ENCODE measurements around the gene OR2V2.
"Not testable (repeated sequence)": the region's sequence is repeated elsewhere in the genome, so short reads cannot be mapped to it uniquely, and the experiment has no call there.

DNA sequence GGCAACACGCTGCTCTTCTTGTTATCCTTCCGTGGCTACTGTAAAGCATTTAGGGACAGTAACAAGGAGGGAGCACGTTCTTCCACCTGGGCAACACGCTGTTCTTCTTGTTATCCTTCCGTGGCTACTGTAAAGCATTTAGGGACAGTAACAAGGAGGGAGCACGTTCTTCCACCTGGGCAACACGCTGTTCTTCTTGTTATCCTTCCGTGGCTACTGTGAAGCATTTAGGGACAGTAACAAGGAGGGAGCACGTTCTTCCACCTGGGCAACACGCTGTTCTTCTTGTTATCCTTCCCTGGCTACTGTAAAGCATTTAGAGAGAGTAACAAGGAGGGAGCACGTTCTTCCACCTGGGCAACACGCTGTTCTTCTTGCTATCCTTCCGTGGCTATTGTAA lies 33.8 kb upstream of the OR2V2 start:
- TF ChIP-seq TAF1 (IDR thresholded peaks at IDR 0.05; ENCODE audit: borderline replicate concordance, low read depth, low read length); POLR2AphosphoS5 (IDR thresholded peaks at IDR 0.05; ENCODE audit: low read depth, low read length); EZH2phosphoT487 (IDR thresholded peaks at IDR 0.05; ENCODE audit: borderline replicate concordance, low read depth); EP300 (IDR thresholded peaks at IDR 0.05; ENCODE audit: borderline replicate concordance in 1 of 2, low read depth in 1 of 2, low read length in 1 of 2); GABPA (IDR thresholded peaks at IDR 0.05; ENCODE audit: low read depth); RCOR1 (IDR thresholded peaks at IDR 0.05; ENCODE audit: low read length); SMC3 (IDR thresholded peaks at IDR 0.05; ENCODE audit: low read depth, low read length): not testable (repeated sequence)
- TF ChIP-seq, protein P1, sequence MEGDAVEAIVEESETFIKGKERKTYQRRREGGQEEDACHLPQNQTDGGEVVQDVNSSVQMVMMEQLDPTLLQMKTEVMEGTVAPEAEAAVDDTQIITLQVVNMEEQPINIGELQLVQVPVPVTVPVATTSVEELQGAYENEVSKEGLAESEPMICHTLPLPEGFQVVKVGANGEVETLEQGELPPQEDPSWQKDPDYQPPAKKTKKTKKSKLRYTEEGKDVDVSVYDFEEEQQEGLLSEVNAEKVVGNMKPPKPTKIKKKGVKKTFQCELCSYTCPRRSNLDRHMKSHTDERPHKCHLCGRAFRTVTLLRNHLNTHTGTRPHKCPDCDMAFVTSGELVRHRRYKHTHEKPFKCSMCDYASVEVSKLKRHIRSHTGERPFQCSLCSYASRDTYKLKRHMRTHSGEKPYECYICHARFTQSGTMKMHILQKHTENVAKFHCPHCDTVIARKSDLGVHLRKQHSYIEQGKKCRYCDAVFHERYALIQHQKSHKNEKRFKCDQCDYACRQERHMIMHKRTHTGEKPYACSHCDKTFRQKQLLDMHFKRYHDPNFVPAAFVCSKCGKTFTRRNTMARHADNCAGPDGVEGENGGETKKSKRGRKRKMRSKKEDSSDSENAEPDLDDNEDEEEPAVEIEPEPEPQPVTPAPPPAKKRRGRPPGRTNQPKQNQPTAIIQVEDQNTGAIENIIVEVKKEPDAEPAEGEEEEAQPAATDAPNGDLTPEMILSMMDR (IDR thresholded peaks at IDR 0.05), result not testable (repeated sequence)
- TF ChIP-seq, protein P2, sequence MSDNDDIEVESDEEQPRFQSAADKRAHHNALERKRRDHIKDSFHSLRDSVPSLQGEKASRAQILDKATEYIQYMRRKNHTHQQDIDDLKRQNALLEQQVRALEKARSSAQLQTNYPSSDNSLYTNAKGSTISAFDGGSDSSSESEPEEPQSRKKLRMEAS (IDR thresholded peaks at IDR 0.05; ENCODE audit: low read depth), result not testable (repeated sequence)
- TF ChIP-seq, protein P3, sequence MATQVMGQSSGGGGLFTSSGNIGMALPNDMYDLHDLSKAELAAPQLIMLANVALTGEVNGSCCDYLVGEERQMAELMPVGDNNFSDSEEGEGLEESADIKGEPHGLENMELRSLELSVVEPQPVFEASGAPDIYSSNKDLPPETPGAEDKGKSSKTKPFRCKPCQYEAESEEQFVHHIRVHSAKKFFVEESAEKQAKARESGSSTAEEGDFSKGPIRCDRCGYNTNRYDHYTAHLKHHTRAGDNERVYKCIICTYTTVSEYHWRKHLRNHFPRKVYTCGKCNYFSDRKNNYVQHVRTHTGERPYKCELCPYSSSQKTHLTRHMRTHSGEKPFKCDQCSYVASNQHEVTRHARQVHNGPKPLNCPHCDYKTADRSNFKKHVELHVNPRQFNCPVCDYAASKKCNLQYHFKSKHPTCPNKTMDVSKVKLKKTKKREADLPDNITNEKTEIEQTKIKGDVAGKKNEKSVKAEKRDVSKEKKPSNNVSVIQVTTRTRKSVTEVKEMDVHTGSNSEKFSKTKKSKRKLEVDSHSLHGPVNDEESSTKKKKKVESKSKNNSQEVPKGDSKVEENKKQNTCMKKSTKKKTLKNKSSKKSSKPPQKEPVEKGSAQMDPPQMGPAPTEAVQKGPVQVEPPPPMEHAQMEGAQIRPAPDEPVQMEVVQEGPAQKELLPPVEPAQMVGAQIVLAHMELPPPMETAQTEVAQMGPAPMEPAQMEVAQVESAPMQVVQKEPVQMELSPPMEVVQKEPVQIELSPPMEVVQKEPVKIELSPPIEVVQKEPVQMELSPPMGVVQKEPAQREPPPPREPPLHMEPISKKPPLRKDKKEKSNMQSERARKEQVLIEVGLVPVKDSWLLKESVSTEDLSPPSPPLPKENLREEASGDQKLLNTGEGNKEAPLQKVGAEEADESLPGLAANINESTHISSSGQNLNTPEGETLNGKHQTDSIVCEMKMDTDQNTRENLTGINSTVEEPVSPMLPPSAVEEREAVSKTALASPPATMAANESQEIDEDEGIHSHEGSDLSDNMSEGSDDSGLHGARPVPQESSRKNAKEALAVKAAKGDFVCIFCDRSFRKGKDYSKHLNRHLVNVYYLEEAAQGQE (IDR thresholded peaks at IDR 0.05; ENCODE audit: low read depth, low read length), result not testable (repeated sequence)
- TF ChIP-seq, protein P4, sequence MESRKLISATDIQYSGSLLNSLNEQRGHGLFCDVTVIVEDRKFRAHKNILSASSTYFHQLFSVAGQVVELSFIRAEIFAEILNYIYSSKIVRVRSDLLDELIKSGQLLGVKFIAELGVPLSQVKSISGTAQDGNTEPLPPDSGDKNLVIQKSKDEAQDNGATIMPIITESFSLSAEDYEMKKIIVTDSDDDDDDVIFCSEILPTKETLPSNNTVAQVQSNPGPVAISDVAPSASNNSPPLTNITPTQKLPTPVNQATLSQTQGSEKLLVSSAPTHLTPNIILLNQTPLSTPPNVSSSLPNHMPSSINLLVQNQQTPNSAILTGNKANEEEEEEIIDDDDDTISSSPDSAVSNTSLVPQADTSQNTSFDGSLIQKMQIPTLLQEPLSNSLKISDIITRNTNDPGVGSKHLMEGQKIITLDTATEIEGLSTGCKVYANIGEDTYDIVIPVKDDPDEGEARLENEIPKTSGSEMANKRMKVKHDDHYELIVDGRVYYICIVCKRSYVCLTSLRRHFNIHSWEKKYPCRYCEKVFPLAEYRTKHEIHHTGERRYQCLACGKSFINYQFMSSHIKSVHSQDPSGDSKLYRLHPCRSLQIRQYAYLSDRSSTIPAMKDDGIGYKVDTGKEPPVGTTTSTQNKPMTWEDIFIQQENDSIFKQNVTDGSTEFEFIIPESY (IDR thresholded peaks at IDR 0.05; ENCODE audit: borderline replicate concordance, low read depth), result not testable (repeated sequence)
- TF ChIP-seq, protein P5, sequence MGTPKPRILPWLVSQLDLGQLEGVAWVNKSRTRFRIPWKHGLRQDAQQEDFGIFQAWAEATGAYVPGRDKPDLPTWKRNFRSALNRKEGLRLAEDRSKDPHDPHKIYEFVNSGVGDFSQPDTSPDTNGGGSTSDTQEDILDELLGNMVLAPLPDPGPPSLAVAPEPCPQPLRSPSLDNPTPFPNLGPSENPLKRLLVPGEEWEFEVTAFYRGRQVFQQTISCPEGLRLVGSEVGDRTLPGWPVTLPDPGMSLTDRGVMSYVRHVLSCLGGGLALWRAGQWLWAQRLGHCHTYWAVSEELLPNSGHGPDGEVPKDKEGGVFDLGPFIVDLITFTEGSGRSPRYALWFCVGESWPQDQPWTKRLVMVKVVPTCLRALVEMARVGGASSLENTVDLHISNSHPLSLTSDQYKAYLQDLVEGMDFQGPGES (IDR thresholded peaks at IDR 0.05; ENCODE audit: low read depth, low read length), result not testable (repeated sequence)
- TF ChIP-seq, protein P6, sequence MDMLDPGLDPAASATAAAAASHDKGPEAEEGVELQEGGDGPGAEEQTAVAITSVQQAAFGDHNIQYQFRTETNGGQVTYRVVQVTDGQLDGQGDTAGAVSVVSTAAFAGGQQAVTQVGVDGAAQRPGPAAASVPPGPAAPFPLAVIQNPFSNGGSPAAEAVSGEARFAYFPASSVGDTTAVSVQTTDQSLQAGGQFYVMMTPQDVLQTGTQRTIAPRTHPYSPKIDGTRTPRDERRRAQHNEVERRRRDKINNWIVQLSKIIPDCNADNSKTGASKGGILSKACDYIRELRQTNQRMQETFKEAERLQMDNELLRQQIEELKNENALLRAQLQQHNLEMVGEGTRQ (IDR thresholded peaks at IDR 0.05; ENCODE audit: borderline replicate concordance, low read depth, low read length), result not testable (repeated sequence)

All from SK-N-SH (cell line).